Measurements from ENCODE around the gene SIGLEC1.

DNA sequence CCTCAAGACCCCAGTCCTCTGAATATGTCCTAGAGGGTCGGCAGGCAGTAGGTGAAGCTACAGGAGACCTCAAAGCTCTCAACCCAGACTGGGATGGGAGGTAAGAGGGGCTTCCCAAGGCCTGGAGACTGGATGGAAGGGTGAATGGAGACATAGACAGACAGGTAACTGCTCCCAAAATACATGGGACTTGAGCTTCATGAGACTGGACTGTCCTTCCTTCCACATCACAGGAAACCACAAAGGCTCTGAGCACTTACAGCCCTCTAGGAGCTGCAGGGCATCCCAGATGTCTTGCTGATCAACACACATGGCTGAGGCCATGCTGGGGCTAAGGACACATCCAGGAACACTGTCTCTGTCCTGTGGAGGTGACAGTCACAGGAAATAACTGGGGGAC is 31.6 kb upstream of the SIGLEC1 start:
- TF ChIP-seq EZH2 (IDR thresholded peaks at IDR 0.05) (no peak), POLR2AphosphoS5 (IDR thresholded peaks at IDR 0.05; ENCODE audit: borderline replicate concordance, low read depth, low read length) (no peak), FOXP2 (optimal IDR thresholded peaks at IDR 0.05; ENCODE audit: control extremely low read depth, extremely low read length, insufficient read depth) (no peak)

Measured in SK-N-MC (cell line).